Measurements from ENCODE around the gene TMEM52. TPM values are rescaled to one million over a fixed set of nuclear protein-coding genes. Genes with fewer than 3 reads are reported as not detected.

The TMEM52 gene
- total RNA-seq (2022) (0.91 and 1.2 TPM in 2 replicates), Bru-seq, nascent RNA (not detected), BruChase-seq, experiment 1, labeled RNA remaining after a 6-hour chase (percentile 19 among the genes with signal in this experiment), BruChase-seq, experiment 2, labeled RNA remaining after a 2-hour chase (not detected)
- long read RNA-seq, partial matches to known transcripts, result 0 of 1 reads
- long read RNA-seq, other reads (novel, unspliced or antisense), result 1 of 1 reads

- Mint-ChIP-seq H3K27me3 (ENCODE audit: insufficient read depth, unreplicated experiment) (no peaks in the 10 kb centered on the region), H3K9me3 (ENCODE audit: unreplicated experiment) (no peaks in the 10 kb centered on the region), H3K4me3 (ENCODE audit: unreplicated experiment) (peak within 1 kb of the TSS; percentile 60), H3K36me3 (ENCODE audit: insufficient read depth, unreplicated experiment) (peaks cover 13% of the 10 kb centered on the region), H3K4me1 (ENCODE audit: insufficient read depth, unreplicated experiment) (no peaks in the 10 kb centered on the region), H3K27ac (ENCODE audit: low read depth, unreplicated experiment) (no peak within 1 kb of the TSS)
- intact Hi-C loops (cut with micrococcal nuclease), result no loop called here
- BruUV-seq (replicated peaks), result no TSS peak
- TF ChIP-seq, protein P1, sequence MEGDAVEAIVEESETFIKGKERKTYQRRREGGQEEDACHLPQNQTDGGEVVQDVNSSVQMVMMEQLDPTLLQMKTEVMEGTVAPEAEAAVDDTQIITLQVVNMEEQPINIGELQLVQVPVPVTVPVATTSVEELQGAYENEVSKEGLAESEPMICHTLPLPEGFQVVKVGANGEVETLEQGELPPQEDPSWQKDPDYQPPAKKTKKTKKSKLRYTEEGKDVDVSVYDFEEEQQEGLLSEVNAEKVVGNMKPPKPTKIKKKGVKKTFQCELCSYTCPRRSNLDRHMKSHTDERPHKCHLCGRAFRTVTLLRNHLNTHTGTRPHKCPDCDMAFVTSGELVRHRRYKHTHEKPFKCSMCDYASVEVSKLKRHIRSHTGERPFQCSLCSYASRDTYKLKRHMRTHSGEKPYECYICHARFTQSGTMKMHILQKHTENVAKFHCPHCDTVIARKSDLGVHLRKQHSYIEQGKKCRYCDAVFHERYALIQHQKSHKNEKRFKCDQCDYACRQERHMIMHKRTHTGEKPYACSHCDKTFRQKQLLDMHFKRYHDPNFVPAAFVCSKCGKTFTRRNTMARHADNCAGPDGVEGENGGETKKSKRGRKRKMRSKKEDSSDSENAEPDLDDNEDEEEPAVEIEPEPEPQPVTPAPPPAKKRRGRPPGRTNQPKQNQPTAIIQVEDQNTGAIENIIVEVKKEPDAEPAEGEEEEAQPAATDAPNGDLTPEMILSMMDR (IDR thresholded peaks at IDR 0.05; ENCODE audit: unreplicated experiment), result no peak
- no peak for DNase-seq (ENCODE audit: unreplicated experiment)
- CTCF ChIA-PET, result no interaction called here
- POLR2A ChIA-PET, result no interaction called here
These were observed at the start of gene TMEM52 for GRCh38 chr1:1918901-1919303. TMEM52 (minus strand) TSS chr1:1919279; CDS start chr1:1919265, 14 bp downstream.

- intact Hi-C loops (cut with micrococcal nuclease), result no loop called here
- CTCF ChIA-PET, result interaction anchor here (1.5 kb wide), 1 partner anchor 76 kb away, joined by 5 read pairs; no protein-coding TSS in a partner anchor
- H3K27ac Mint-ChIP-seq (ENCODE audit: low read depth, unreplicated experiment), result peak overlapping the region; percentile 39
These were observed 48.8 kb upstream of the TMEM52 start for GRCh38 chr1:1967879-1968278.

DNA sequence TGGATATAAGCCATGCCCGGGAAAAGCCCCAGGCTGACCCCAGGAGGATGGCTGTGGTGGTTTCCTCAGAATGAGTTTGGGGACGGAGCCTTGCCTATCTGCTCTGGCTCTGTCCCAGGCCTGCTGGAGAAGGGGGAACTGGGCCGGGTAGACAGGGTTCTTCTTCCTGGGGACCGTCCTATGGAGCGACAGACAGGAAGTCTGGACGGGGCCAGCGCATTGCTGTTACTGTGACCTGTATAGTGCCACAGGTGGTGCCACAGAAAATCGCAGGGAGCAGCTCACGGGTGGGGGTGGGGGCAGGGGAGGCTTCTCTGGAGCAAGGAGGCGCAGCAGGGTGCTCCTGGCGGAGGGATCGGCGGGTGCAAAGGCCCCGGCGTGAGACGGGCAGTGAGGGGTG is 48.1 kb upstream of the TMEM52 start:
- Mint-ChIP-seq H3K27me3 (ENCODE audit: insufficient read depth, unreplicated experiment) (peaks cover 10% of the 10 kb centered on the region), H3K4me3 (ENCODE audit: unreplicated experiment) (no peak overlapping the region), H3K9me3 (ENCODE audit: unreplicated experiment) (peaks cover 9% of the 10 kb centered on the region), H3K4me1 (ENCODE audit: insufficient read depth, unreplicated experiment) (peaks cover 8% of the 10 kb centered on the region), H3K27ac (ENCODE audit: low read depth, unreplicated experiment) (no peak overlapping the region), H3K36me3 (ENCODE audit: insufficient read depth, unreplicated experiment) (no peaks in the 10 kb centered on the region)
- DNase-seq (ENCODE audit: unreplicated experiment), result no peak
- ChIA-PET POLR2A (no interaction called here), CTCF (interaction anchor here (1.7 kb wide), 1 partner anchor 77 kb away, joined by 4 read pairs; no protein-coding TSS in a partner anchor)
- TF ChIP-seq, protein P1 (IDR thresholded peaks at IDR 0.05; ENCODE audit: unreplicated experiment), result no peak
- intact Hi-C loops (cut with micrococcal nuclease), result no loop called here
- no TSS peak for BruUV-seq (replicated peaks)

More at GRCh38 chr1:1967879-1968278, 48.8 kb upstream of the TMEM52 start:
- DNase-seq (ENCODE audit: unreplicated experiment), result no peak
- Mint-ChIP-seq H3K4me1 (ENCODE audit: insufficient read depth, unreplicated experiment) (peaks cover 8% of the 10 kb centered on the region), H3K36me3 (ENCODE audit: insufficient read depth, unreplicated experiment) (no peaks in the 10 kb centered on the region), H3K27me3 (ENCODE audit: insufficient read depth, unreplicated experiment) (peaks cover 3% of the 10 kb centered on the region), H3K9me3 (ENCODE audit: unreplicated experiment) (peaks cover 9% of the 10 kb centered on the region), H3K4me3 (ENCODE audit: unreplicated experiment) (peak overlapping the region; percentile 4)
- BruUV-seq (replicated peaks), result no TSS peak
- TF ChIP-seq, protein P1 (IDR thresholded peaks at IDR 0.05; ENCODE audit: unreplicated experiment), result no peak
- POLR2A ChIA-PET, result interaction anchor here (1.1 kb wide), 1 partner anchor 8 kb away, joined by 3 read pairs; no protein-coding TSS in a partner anchor

DNA sequence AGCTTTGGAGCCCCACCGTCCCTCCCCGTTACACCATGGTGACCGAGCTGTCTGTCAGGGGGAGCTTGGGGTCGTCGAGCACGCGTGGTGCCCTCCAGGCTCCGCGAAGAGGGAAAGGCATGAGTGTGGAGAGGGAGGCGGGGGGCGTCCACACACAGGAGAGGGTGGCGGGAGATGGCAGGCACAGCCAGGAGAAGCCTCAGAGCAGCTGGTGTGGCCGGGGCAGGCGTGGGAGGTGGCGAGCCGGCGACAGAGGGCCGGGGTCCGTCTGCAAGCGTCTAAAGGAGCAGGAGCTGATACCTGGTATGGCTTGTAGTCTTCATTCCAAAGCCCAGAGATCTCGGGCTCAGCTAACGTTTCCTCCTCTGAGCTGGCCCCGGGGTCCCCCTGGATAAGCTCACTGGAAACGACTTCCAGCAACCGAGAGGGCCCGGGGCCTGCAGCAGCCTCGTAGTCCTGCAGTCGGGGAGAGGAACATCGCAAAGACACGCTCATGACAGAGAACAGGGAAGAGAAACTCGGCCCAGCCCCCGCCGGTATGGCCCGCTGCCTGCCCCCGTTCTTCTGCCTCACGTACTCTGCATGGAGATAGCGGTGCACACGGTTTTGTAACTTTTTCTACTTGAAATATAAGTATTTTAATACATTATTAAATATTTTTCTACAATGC is 47.1 kb upstream of the TMEM52 start:
- H3K4me3 Mint-ChIP-seq (ENCODE audit: unreplicated experiment), result no peak overlapping the region
- no peaks in the 10 kb centered on the region for H3K36me3 Mint-ChIP-seq (ENCODE audit: insufficient read depth, unreplicated experiment)
- H3K27ac Mint-ChIP-seq (ENCODE audit: low read depth, unreplicated experiment), result no peak overlapping the region
- no TSS peak for BruUV-seq (replicated peaks)
- peaks cover 9% of the 10 kb centered on the region for H3K4me1 Mint-ChIP-seq (ENCODE audit: insufficient read depth, unreplicated experiment)
- ChIA-PET CTCF (interaction anchor here (1.7 kb wide), 1 partner anchor 78 kb away, joined by 4 read pairs; no protein-coding TSS in a partner anchor), POLR2A (no interaction called here)
- intact Hi-C loops (cut with micrococcal nuclease), result no loop called here
- DNase-seq (ENCODE audit: unreplicated experiment), result no peak
- TF ChIP-seq, protein P1 (IDR thresholded peaks at IDR 0.05; ENCODE audit: unreplicated experiment), result no peak
- peaks cover 9% of the 10 kb centered on the region for H3K9me3 Mint-ChIP-seq (ENCODE audit: unreplicated experiment)
- H3K27me3 Mint-ChIP-seq (ENCODE audit: insufficient read depth, unreplicated experiment), result peaks cover 20% of the 10 kb centered on the region

All from MCF 10A (cell line).